Measurements from ENCODE around the gene RAB3B.
"Not testable (repeated sequence)": the region's sequence is repeated elsewhere in the genome, so short reads cannot be mapped to it uniquely, and the experiment has no call there.

The RAB3B gene

DNA sequence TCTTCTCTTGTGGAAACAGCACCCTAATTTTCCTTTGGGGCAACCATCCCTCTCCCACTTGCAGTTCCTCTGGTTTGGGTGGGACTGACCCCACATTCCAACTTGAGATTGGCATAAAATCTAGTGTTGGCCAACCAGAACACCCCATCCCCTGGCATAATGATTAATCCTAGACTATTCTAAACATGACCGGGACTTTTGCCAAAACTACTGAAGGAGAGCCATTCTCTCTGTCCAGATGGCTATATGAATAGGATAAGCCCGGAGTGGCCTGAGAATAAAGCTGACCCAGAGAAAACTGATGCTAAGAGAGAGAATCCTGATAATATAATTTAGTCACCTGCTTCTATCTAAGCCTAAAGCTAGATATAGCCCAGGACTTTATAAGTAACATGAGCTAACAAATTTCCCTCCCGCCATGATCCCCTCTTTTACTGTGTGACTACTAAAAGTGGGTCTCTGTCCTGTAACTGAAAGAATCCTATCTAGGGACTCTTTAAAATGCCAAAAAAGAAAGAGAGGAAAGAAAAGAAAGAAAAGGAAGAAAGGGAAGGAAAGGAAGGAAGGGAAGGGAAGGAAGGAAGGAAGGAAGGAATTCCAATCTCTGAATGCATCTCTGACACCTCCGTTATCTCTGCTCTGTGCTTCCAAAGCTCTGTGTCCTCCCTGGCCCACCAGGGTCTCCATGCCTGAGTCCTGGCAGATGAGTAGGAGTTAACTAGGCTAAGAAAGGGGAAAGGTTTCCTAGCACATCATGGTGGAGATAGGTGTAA lies 84.0 kb downstream of the RAB3B start:
- FAIRE-seq (no peak), DNase-seq (ENCODE audit: insufficient read length, low spot score) (no peak)
- no peak for TF ChIP-seq POLR2A (IDR thresholded peaks at IDR 0.05; ENCODE audit: low read depth, low read length)

DNA sequence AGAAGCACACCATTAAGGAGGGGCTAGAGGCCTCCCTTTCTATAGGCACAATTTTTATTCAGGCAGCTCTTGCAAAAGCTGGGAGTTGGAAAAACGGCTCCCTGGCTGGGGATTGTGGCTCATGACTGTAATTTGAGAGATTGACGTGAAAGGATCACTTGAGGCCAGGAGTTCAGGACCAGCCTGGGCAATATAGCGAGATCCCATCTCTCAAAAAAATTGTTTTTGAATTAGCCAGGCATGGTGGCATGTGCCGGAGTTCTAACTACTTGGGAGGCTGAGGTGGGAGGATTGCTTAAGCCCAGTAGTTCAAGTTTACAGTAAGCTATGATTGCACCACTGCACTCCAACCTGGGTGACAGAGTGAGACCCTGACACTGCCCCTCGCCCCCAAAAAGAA lies 88.0 kb downstream of the RAB3B start:
- FAIRE-seq (no peak), DNase-seq (ENCODE audit: insufficient read length, low spot score) (no peak)
- TF ChIP-seq POLR2A (IDR thresholded peaks at IDR 0.05; ENCODE audit: low read depth, low read length): no peak

DNA sequence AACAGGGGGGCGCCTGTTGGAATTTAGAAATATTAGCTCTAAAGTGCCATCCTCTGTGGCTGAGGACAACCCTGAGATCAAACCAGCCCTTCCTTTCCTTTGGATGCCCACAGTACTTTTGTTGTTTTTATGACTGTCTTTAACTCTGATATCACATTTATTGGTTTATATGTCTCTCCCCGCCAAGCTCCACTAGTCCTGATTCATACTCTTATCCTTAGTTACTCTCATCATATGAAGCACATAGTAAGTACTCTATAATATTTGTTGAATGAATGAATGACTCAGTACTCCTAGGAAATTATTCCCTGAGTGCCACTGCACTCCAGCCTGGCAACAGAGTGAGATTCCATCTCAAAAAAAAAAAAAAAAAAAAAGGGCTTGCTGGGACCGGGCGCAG lies 89.3 kb downstream of the RAB3B start:
- DNase-seq (ENCODE audit: insufficient read length, low spot score) (no peak), FAIRE-seq (no peak)
- no peak for TF ChIP-seq POLR2A (IDR thresholded peaks at IDR 0.05; ENCODE audit: low read depth, low read length)

DNA sequence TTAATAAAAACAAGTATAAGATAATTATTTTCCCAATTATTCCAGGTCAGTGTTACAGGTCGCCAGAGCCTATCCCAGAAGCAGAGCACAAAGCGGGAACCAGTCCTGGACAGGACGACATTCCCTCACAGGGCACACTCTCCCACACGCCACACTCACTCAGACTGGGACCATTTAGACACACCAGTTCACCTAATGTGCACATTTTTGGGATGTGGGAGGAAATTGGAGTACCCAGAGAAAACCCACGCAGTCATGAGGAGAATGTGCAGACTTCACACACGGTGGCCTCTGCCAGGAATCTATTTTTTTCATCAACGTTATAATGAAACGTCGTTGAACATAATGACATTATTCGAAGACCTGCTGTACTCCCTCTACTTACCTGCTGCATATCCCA lies 91.5 kb downstream of the RAB3B start:
- DNase-seq (ENCODE audit: insufficient read length, low spot score) (no peak), FAIRE-seq (no peak)
- TF ChIP-seq POLR2A (IDR thresholded peaks at IDR 0.05; ENCODE audit: low read depth, low read length): no peak

DNA sequence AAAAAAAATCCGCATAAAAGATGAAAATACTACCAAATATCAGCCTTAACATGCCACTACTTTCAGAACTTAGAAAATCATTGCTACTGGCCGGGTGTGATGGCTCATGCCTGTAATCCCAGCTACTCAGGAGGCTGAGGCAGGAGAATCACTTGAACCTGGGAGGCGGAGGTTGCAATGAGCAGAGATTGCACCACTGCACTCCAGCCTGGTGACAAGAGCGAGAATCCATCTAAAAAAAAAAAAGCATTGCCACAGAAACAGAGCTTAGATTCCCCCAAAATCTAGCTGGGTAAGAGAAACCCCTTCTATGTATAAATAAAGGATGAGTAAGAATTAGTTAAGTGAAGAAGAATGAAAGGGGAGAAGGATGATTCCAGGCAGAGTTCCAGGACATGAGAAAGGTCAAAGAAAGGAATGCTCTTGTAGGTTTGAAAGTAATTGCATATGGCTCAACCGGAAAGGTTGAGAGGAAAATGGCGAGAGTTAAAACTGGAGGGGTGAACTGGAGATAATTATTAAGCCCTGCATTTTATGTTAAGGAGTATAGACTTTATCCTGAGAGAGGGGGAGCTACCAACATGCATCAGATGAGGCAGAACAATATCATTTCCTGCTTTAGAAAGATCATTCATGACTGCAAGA lies 92.3 kb downstream of the RAB3B start:
- no peak for TF ChIP-seq POLR2A (IDR thresholded peaks at IDR 0.05; ENCODE audit: low read depth, low read length)
- FAIRE-seq: no peak
- DNase-seq (ENCODE audit: insufficient read length, low spot score): no peak

DNA sequence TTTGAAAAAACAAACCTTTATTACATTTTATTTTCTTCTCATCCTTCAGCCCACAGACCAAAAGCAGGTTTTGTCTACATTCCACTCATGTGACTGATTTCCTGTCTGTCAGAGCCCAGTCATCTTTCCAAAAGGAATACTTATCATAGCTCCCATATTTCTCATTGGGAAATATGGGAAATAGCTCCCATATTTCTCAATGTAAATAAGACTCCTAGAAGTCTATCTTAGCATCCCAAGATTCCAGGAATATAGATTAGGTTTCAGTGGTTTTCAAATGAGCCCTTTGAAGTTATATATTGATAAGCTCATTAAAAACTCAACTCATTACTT lies 92.8 kb downstream of the RAB3B start:
- DNase-seq (ENCODE audit: insufficient read length, low spot score) (no peak), FAIRE-seq (peak; percentile 69)
- no peak for TF ChIP-seq POLR2A (IDR thresholded peaks at IDR 0.05; ENCODE audit: low read depth, low read length)

DNA sequence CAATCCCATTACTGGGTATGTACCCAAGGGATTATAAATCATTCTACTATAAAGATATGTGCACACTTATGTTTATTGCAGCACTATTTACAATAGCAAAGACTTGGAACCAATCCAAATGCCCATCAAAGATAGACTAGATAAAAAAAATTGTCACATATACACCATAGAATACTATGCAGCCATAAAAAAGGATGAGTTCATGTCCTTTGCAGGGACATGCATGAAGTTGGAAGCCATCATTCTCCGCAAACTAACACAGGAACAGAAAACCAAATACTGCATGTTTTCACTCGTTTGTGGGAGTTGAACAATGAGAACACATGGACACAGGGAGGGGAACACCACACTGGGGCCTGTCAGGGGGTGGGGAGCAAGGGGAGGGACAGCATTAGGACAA lies 95.8 kb downstream of the RAB3B start:
- DNase-seq (ENCODE audit: insufficient read length, low spot score); FAIRE-seq: not testable (repeated sequence)

DNA sequence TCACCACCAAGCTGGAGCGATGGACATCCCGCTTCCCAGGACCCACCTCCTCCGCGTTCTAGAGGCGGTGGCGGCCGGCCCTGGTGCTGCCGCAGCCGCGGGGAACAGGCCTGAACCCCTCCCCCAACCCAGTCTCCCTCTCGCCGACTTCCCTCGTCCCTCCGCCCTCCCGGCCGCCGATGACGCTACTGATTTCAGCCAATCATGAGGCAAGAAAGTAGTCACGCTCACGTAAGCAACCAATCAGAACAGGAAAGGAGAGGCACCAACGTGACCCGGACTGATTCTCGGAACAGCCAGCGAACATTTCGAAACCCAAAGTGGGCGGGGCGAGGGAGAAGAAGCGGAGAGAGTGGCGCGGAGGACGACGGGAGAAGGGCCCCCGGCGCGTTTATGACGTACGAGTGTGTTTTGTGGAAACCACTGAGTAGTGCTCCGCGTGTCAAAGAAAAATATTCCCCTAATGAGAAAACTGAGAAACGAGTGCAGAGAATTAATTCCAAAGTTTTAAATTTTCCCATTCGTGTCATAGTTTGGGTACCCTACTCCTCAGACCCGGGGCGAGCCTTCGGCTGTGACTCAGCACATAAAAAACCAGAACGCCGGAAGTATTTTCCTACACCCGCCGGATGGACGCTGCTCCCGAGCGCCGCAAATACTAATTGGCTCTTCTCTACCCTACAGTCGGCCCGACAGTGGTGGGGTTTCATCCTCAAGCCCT lies 111.7 kb downstream of the RAB3B start, which contains the start of gene NRDC:
TSS of gene NRDC (minus strand) at position 112 of the 721 bp plus-strand sequence. CDS start 112 bp downstream, outside the sequence.
- DNase-seq (ENCODE audit: insufficient read length, low spot score): peak; percentile 81
- peak; percentile 88 for FAIRE-seq
- TF ChIP-seq POLR2A (IDR thresholded peaks at IDR 0.05; ENCODE audit: low read depth, low read length): peak; percentile 93

DNA sequence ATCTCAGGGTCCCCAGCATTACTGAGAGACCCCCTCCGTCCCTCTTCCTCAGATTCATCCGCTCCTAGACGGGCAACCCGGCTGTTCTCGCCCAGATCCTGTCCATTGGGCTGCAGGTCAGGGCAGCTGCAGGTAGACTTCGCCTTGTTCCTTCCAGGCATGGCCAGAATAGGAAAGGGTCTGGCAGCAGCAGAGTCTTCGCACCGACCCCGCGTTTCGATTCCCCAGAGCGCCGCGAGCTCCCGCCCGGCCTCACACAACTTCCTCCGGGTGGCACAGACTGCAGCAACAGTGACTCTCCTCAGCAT lies 112.2 kb downstream of the RAB3B start:
- no peak for DNase-seq (ENCODE audit: insufficient read length, low spot score)
- FAIRE-seq: no peak
- TF ChIP-seq POLR2A (IDR thresholded peaks at IDR 0.05; ENCODE audit: low read depth, low read length): no peak

DNA sequence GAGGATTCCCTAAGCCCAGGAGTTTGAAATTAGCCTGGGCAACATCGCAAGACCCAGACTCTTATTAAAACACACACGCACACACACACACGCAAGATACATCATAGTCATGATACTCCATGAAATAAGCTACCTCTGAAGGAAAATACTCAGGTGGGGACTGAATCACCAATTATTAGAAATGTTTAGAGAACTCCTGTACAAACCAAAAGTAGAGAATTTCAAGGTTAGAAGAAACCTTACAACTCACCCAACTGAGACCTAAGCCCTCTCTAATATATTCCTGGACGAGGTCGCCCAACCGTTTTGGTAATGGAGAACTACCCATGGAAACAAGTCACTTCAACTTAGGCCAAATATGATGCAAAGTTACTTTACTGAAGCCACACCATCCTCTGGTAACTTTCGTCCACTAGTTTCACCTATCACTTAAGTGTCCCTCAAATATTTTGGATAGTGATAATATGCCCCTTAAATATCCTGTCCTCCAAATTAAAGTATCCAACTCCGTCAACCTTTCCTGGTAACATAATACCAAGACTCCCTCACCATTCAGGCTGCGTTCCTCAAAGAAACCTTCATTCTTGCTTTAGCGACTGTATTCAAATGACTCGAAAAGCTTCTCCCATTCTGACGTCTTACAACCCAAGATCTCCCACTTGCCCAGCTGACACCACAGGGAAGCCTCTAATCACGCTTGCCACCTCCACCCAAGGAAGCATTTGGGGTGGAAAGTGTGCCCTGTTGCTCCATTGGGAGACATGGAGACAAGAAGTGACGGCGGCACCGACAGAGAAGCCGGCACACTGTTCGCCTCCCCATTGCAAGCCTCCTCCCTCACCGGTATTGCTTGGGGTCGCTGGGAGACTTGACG lies 112.8 kb downstream of the RAB3B start:
- TF ChIP-seq POLR2A (IDR thresholded peaks at IDR 0.05; ENCODE audit: low read depth, low read length): no peak
- DNase-seq (ENCODE audit: insufficient read length, low spot score) (no peak), FAIRE-seq (no peak)

DNA sequence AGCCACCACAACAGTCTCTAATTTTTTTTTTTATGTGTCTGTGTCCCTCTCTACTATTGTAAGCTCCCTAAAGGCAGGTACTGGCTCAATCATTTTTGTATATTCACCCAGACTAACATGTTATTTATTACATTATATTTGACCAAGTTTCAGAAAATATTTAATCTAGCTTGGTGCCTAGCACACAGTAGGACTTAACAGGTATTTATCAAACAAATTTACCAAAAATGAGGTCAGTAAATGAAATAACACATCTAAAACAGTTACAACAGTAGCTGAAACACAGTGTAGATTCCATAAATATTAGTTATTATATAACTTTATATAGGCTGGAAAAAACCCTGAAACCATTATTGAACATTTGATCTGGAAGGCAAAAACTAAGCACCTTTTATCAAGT lies 114.7 kb downstream of the RAB3B start:
- no peak for DNase-seq (ENCODE audit: insufficient read length, low spot score)
- no peak for FAIRE-seq
- no peak for TF ChIP-seq POLR2A (IDR thresholded peaks at IDR 0.05; ENCODE audit: low read depth, low read length)

DNA sequence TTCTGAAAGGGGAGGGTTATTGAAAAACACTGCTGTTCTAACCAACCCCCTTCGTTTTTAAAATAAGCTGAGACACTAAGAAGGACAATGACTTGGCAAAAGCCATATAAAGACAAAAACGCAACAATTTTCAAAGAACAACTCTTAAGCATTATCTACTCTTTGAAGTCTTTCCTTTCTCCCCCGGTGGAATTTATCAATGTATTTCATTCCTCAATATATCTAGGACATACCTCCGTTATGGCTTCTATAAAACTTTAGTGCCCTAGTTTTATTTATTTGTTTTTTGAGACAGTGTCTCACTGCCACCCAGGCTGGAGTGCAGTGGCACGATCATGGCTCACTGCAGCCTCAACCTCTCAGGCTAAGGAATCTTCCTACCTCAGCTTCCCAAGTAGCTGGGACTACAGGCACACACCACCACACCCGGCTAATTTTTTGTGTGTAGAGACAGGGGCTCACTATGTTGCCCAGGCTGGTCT lies 115.2 kb downstream of the RAB3B start:
- DNase-seq (ENCODE audit: insufficient read length, low spot score) (no peak), FAIRE-seq (no peak)
- TF ChIP-seq POLR2A (IDR thresholded peaks at IDR 0.05; ENCODE audit: low read depth, low read length): no peak

DNA sequence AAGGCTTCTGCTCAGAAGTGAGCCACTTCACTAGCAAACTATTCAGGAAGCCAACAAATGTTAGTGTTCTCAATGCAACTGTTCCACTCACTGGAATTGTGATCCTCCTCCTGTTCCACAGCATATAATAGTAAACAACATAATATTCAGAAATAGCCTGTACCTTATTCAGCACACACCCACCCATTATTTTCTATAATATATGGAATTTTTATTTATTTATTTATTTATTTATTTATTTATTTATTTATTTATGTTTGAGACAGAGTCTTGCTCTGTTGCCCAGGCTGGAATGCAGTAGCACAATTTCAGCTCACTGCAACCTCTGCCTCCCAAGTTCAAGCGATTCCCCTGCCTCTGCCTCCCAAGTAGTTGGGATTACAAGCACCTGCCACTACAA lies 117.2 kb downstream of the RAB3B start:
- not testable (repeated sequence) for DNase-seq (ENCODE audit: insufficient read length, low spot score); FAIRE-seq

All from H54 (cell line).